Activated CD4-positive, alpha-beta memory T cell treated with anti-CD3 and anti-CD28 coated beads for 36 hours (primary cell): ENCODE measurements around the gene ITIH6. TPM values are rescaled to one million over a fixed set of nuclear protein-coding genes. Genes with fewer than 3 reads are reported as not detected.
A peak's percentile ranks its signal among the peaks of the same experiment; 100 is the strongest.
"Not testable (repeated sequence)": the region's sequence is repeated elsewhere in the genome, so short reads cannot be mapped to it uniquely, and the experiment has no call there.

Experiments used
- CTCF ChIA-PET: fragments of 350-600 bp; sonication (Branson Sonifier 250); formaldehyde crosslinking; loops from one replicate; lab custom pipeline; 2021; ENCODE audit warnings: antibody characterized with exemption, inconsistent platforms; lab: Charles Lee
- POLR2A ChIA-PET: fragments of 350-600 bp; sonication (Branson Sonifier 250); formaldehyde crosslinking; loops from one replicate; lab custom pipeline; 2021; ENCODE audit warnings: antibody characterized with exemption; lab: Charles Lee
- DNase-seq: peaks from one replicate; pipeline ENCODE4 v3.0.0-alpha.2; 2020
- H3K27ac Mint-ChIP-seq: one replicate; pipeline ENCODE4 v1.8.0; 2021; ENCODE audit warnings: mixed read lengths
- H3K27me3 Mint-ChIP-seq: one replicate; pipeline ENCODE4 v1.8.0; 2021; ENCODE audit warnings: mixed read lengths
- H3K36me3 Mint-ChIP-seq: one replicate; pipeline ENCODE4 v1.8.0; 2021; ENCODE audit warnings: mixed read lengths
- H3K4me1 Mint-ChIP-seq: one replicate; pipeline ENCODE4 v1.8.0; 2021; ENCODE audit warnings: low read depth, mixed read lengths
- H3K4me3 Mint-ChIP-seq: one replicate; pipeline ENCODE4 v1.8.0; 2021; ENCODE audit warnings: mild to moderate bottlenecking, mixed read lengths
- H3K9me3 Mint-ChIP-seq: one replicate; pipeline ENCODE4 v1.8.0; 2021; ENCODE audit warnings: mixed read lengths
- intact Hi-C: fragments of 100-400 bp; cut with micrococcal nuclease; formaldehyde crosslinking; loops from one replicate; pipeline ENCODE4 v1.15.1; 2023
- total RNA-seq, 2 experiments: library from RNA; stranded (reverse); gene quantifications; one replicate each; pipeline ENCODE4 v1.2.3, GENCODE V29; 2021

Gene ITIH6, protein sequence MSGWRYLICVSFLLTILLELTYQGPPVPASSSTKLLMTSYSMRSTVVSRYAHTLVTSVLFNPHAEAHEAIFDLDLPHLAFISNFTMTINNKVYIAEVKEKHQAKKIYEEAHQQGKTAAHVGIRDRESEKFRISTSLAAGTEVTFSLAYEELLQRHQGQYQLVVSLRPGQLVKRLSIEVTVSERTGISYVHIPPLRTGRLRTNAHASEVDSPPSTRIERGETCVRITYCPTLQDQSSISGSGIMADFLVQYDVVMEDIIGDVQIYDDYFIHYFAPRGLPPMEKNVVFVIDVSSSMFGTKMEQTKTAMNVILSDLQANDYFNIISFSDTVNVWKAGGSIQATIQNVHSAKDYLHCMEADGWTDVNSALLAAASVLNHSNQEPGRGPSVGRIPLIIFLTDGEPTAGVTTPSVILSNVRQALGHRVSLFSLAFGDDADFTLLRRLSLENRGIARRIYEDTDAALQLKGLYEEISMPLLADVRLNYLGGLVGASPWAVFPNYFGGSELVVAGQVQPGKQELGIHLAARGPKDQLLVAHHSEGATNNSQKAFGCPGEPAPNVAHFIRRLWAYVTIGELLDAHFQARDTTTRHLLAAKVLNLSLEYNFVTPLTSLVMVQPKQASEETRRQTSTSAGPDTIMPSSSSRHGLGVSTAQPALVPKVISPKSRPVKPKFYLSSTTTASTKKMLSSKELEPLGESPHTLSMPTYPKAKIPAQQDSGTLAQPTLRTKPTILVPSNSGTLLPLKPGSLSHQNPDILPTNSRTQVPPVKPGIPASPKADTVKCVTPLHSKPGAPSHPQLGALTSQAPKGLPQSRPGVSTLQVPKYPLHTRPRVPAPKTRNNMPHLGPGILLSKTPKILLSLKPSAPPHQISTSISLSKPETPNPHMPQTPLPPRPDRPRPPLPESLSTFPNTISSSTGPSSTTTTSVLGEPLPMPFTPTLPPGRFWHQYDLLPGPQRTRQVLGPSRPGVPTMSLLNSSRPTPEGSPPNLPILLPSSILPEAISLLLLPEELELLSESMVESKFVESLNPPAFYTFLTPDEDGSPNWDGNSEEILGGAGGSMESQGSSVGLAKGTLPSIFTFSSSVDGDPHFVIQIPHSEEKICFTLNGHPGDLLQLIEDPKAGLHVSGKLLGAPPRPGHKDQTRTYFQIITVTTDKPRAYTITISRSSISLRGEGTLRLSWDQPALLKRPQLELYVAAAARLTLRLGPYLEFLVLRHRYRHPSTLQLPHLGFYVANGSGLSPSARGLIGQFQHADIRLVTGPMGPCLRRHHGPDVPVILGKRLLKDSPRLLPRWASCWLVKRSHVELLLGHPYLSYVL
- not detected for total RNA-seq

DNA sequence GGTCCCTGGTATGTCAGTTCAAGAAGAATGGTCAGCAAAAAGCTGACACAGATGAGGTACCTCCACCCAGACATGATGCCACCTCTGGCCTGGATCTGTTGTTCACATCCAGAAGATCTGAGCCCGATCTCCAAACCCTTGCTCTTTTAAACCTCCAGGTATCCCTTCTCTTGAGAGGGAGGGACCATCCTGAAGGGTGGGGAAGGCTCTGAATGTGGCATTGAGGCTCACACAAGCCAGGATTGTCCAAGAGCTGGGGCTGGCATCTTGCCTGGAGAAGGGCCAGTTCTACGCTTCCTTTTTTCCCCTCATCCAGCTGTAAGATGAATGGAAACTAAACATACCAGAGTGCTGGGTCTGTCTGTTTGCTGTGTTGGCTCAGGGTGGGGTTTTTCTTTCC, at the start of gene ITIH6:
TSS of gene ITIH6 (minus strand) at position 119 of the 400 bp plus-strand sequence. CDS start at position 74, 45 bp downstream.
- H3K27ac Mint-ChIP-seq, result no peak within 1 kb of the TSS
- no peaks in the 10 kb centered on the region for H3K9me3 Mint-ChIP-seq
- CTCF ChIA-PET, result no interaction called here
- H3K4me3 Mint-ChIP-seq, result no peak within 1 kb of the TSS
- no peaks in the 10 kb centered on the region for H3K36me3 Mint-ChIP-seq
- intact Hi-C loops, result no loop called here
- no peak for DNase-seq
- H3K27me3 Mint-ChIP-seq, result no peaks in the 10 kb centered on the region
- POLR2A ChIA-PET, result no interaction called here
- no peaks in the 10 kb centered on the region for H3K4me1 Mint-ChIP-seq

GRCh38 chrX:54847700-54848099, 49.6 kb upstream of the ITIH6 start:
- CTCF ChIA-PET, H3K4me1 Mint-ChIP-seq, DNase-seq, H3K27ac Mint-ChIP-seq, H3K36me3 Mint-ChIP-seq, H3K9me3 Mint-ChIP-seq, intact Hi-C loops, POLR2A ChIA-PET, H3K4me3 Mint-ChIP-seq, H3K27me3 Mint-ChIP-seq: not testable (repeated sequence)

DNA sequence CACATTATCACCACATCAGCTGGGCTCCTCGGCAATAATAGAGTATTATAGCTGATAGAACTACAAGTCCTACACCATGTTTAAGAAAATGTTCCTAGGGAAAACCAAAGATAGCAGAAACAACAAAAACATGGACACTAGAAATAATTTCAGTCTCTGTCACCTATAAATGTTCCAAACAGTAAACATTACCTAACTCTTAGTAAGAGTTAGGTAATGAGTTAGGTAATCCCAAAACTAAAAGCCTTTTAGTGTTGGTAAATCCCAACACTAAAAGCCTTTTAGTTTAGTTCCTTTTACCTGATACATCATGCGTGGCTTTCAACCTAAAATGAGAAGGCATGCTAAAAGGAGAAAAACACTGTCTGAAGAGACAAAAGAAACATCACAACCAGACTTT, 45.0 kb upstream of the ITIH6 start:
- intact Hi-C loops, result no loop called here
- Mint-ChIP-seq H3K4me3 (no peak overlapping the region), H3K36me3 (no peaks in the 10 kb centered on the region), H3K9me3 (no peaks in the 10 kb centered on the region), H3K4me1 (no peaks in the 10 kb centered on the region), H3K27ac (no peak overlapping the region), H3K27me3 (peaks cover 1% of the 10 kb centered on the region)
- CTCF ChIA-PET, result no interaction called here
- POLR2A ChIA-PET, result no interaction called here
- no peak for DNase-seq

GRCh38 chrX:54842607-54843006, 44.6 kb upstream of the ITIH6 start:
- peaks cover 1% of the 10 kb centered on the region for H3K27me3 Mint-ChIP-seq
- no peak overlapping the region for H3K4me3 Mint-ChIP-seq
- CTCF ChIA-PET, result no interaction called here
- no peak overlapping the region for H3K27ac Mint-ChIP-seq
- no peak for DNase-seq
- no peaks in the 10 kb centered on the region for H3K4me1 Mint-ChIP-seq
- H3K9me3 Mint-ChIP-seq, result no peaks in the 10 kb centered on the region
- POLR2A ChIA-PET, result no interaction called here
- intact Hi-C loops, result no loop called here
- H3K36me3 Mint-ChIP-seq, result no peaks in the 10 kb centered on the region

GRCh38 chrX:54841184-54841874, 43.3 kb upstream of the ITIH6 start:
- CTCF ChIA-PET, result not testable (repeated sequence)

DNA sequence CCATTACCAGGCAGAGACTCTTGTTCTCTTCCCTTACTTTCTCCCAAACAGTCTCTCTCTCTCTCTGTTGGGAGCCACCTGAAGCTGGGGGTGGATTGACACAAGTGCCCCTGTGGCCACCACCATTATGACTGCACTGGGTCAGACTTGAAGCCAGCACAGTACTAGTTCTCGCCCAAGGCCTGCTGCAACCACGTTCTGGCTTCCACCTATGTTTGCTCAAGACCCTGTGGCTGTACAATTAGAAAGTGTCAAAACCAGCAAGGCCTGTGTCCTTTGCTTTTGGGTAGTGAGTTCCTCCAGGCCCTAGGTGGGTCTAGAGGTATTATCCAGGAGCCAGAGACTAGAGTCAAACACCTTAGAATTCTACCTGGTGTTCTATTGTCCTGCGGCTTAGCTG, 40.5 kb upstream of the ITIH6 start:
- ChIA-PET POLR2A (no interaction called here), CTCF (no interaction called here)
- no peak for DNase-seq
- H3K36me3 Mint-ChIP-seq, result no peaks in the 10 kb centered on the region
- intact Hi-C loops, result no loop called here
- peaks cover 3% of the 10 kb centered on the region for H3K27me3 Mint-ChIP-seq
- H3K4me1 Mint-ChIP-seq, result no peaks in the 10 kb centered on the region
- no peak overlapping the region for H3K27ac Mint-ChIP-seq
- H3K4me3 Mint-ChIP-seq, result no peak overlapping the region
- H3K9me3 Mint-ChIP-seq, result no peaks in the 10 kb centered on the region

More at GRCh38 chrX:54841184-54841874, 43.3 kb upstream of the ITIH6 start:
- intact Hi-C loops, H3K9me3 Mint-ChIP-seq, H3K27me3 Mint-ChIP-seq, H3K4me3 Mint-ChIP-seq, POLR2A ChIA-PET, H3K4me1 Mint-ChIP-seq, H3K27ac Mint-ChIP-seq, DNase-seq, H3K36me3 Mint-ChIP-seq: not testable (repeated sequence)

GRCh38 chrX:54826598-54826997, 28.5 kb upstream of the ITIH6 start:
- CTCF ChIA-PET, result no interaction called here
- H3K36me3 Mint-ChIP-seq, result no peaks in the 10 kb centered on the region
- peaks cover 6% of the 10 kb centered on the region for H3K4me1 Mint-ChIP-seq
- POLR2A ChIA-PET, result no interaction called here
- no peak for DNase-seq
- no peak overlapping the region for H3K4me3 Mint-ChIP-seq
- no peak overlapping the region for H3K27ac Mint-ChIP-seq
- intact Hi-C loops, result no loop called here
- no peaks in the 10 kb centered on the region for H3K27me3 Mint-ChIP-seq
- H3K9me3 Mint-ChIP-seq, result no peaks in the 10 kb centered on the region

DNA sequence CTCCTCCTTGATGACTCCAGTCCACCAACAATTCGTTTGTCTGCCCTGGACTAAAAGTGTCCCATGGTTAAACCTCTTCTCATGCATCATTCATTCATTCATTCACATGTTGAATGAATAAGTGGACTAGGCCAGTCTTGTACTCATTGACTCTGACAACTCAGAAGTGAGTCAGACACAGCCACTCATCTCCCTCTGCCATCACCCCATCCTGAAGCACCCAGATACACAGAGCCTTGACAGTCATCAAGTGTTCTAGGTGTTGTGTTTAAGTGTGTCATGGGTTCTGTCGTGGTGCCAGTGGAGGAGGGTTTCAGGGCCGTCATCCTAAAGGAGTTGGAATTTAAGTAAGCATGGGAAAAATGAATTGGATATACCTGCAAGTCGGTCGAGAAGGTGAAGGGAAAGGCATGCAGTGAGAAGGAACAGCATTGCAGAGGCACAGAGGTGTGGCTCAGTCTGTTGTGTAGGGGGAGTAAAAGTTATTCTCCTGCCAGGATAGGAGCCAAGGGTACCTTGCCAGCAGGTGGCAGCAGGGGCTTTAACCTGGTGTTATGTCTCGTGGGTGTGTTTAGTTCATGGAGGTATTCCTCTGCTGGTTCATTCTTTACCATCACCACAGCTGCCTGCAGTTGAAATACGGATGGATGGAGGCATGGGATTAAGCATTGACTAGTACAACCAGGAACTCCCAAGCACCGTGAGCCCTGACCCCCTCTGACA, 27.8 kb upstream of the ITIH6 start:
- Mint-ChIP-seq H3K4me3 (no peak overlapping the region), H3K27me3 (no peaks in the 10 kb centered on the region), H3K9me3 (no peaks in the 10 kb centered on the region), H3K36me3 (no peaks in the 10 kb centered on the region), H3K4me1 (peaks cover 6% of the 10 kb centered on the region), H3K27ac (no peak overlapping the region)
- POLR2A ChIA-PET, result no interaction called here
- CTCF ChIA-PET, result no interaction called here
- peak; percentile 30 for DNase-seq
- intact Hi-C loops, result no loop called here

DNA sequence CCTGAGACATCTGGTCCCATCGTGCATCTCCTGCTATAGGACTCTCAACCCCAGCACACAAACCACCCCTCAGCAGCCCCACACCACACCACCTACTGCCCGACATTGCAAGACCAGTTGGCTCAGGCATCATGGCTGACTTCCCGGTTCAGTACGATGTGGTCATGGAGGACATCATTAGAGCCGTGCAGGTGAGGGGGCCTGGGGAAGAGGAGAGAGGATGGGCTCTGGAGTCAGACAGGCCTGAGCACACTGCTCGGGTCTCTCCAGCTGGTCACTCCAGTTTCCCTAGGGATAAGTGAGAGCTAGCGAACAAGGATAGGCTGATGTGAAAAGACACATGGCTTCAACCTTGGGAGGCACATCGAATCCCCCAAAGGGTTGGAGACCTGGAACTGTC, 26.7 kb upstream of the ITIH6 start:
- Mint-ChIP-seq H3K4me1 (peaks cover 6% of the 10 kb centered on the region), H3K9me3 (no peaks in the 10 kb centered on the region), H3K27me3 (no peaks in the 10 kb centered on the region), H3K4me3 (no peak overlapping the region), H3K36me3 (no peaks in the 10 kb centered on the region), H3K27ac (no peak overlapping the region)
- ChIA-PET CTCF (no interaction called here), POLR2A (no interaction called here)
- no peak for DNase-seq
- intact Hi-C loops, result no loop called here

DNA sequence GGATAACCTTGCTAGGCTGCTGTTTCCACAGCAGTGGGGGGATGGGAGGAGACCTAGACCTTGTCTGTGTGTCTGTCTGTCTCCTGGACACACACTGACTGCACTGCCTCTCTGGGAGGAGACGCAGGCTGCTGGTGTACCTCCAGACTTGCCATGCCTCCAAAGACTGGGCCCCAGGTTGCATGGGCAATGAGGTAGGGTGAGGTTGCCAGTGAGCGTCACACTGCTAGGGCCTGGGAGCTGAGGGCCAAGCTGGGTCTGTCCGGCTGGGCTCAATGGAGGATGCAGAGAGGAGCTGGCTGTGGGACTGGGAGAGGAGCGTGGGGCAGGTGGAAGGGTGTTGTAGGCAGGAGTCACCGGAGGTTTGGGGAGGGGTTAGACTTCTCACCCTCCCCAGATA, 26.1 kb upstream of the ITIH6 start:
- no peak overlapping the region for H3K4me3 Mint-ChIP-seq
- POLR2A ChIA-PET, result no interaction called here
- CTCF ChIA-PET, result no interaction called here
- H3K27me3 Mint-ChIP-seq, result no peaks in the 10 kb centered on the region
- peaks cover 6% of the 10 kb centered on the region for H3K4me1 Mint-ChIP-seq
- DNase-seq, result no peak
- H3K9me3 Mint-ChIP-seq, result no peaks in the 10 kb centered on the region
- no peaks in the 10 kb centered on the region for H3K36me3 Mint-ChIP-seq
- no peak overlapping the region for H3K27ac Mint-ChIP-seq
- intact Hi-C loops, result no loop called here

GRCh38 chrX:54821310-54821709, 23.3 kb upstream of the ITIH6 start:
- intact Hi-C loops, result no loop called here
- peaks cover 5% of the 10 kb centered on the region for H3K4me1 Mint-ChIP-seq
- CTCF ChIA-PET, result no interaction called here
- H3K27ac Mint-ChIP-seq, result no peak overlapping the region
- POLR2A ChIA-PET, result no interaction called here
- DNase-seq, result no peak
- H3K27me3 Mint-ChIP-seq, result no peaks in the 10 kb centered on the region
- H3K9me3 Mint-ChIP-seq, result no peaks in the 10 kb centered on the region
- H3K4me3 Mint-ChIP-seq, result no peak overlapping the region
- H3K36me3 Mint-ChIP-seq, result peaks cover 1% of the 10 kb centered on the region
